ENCODE results near the gene TSN.
"Not testable (repeated sequence)": the region's sequence is repeated elsewhere in the genome, so short reads cannot be mapped to it uniquely, and the experiment has no call there.

TSN gene

GRCh38 chr2:121804997-121805765 is 49.7 kb downstream of the TSN start:
- DNase-seq = no peak

GRCh38 chr2:121805766-121806143 is 50.3 kb downstream of the TSN start:
- no peak for DNase-seq

- not testable (repeated sequence) for DNase-seq
Measured at GRCh38 chr2:121807771-121808170, 52.3 kb downstream of the TSN start.

GRCh38 chr2:121809607-121810006 is 54.2 kb downstream of the TSN start:
- no peak for DNase-seq

GRCh38 chr2:121810959-121811853 is 55.8 kb downstream of the TSN start:
- peak; percentile 59 for DNase-seq

GRCh38 chr2:121813083-121813482 is 57.6 kb downstream of the TSN start:
- DNase-seq = not testable (repeated sequence)

GRCh38 chr2:121815216-121815615 is 59.8 kb downstream of the TSN start:
- no peak for DNase-seq

- no peak for DNase-seq
Measured at GRCh38 chr2:121816797-121817196, 61.3 kb downstream of the TSN start.

- DNase-seq = not testable (repeated sequence)
Measured at GRCh38 chr2:121817304-121817703, 61.9 kb downstream of the TSN start.
